B cell (primary cell): ENCODE data around the gene KLRC1. TPM values are rescaled to one million over a fixed set of nuclear protein-coding genes. Genes with fewer than 3 reads are reported as not detected.
"Not testable (repeated sequence)": the region's sequence is repeated elsewhere in the genome, so short reads cannot be mapped to it uniquely, and the experiment has no call there.

Source experiments
- ATAC-seq: fragments of 200-7000 bp; cut with Tn5 transposase; one replicate; pipeline ENCODE4 v1.10.0; 2021; ENCODE audit warnings: low read depth, mild to moderate bottlenecking, moderate number of reproducible peaks, moderate library complexity
- CTCF ChIA-PET: fragments of 350-600 bp; sonication (Branson Sonifier 250); formaldehyde crosslinking; loops from one replicate; lab custom pipeline; 2021; ENCODE audit warnings: antibody characterized with exemption, inconsistent platforms; lab: Charles Lee
- POLR2A ChIA-PET: fragments of 350-600 bp; sonication (Branson Sonifier 250); formaldehyde crosslinking; loops from one replicate; lab custom pipeline; 2021; ENCODE audit warnings: antibody characterized with exemption; lab: Charles Lee
- DNase-seq: peaks from one replicate; pipeline ENCODE4 v3.0.0; 2013
- H2AFZ ChIP-seq: 2 replicates; pipeline ENCODE4 v1.6.1; 2012; ENCODE audit warnings: mild to moderate bottlenecking, low read depth, low read length; ENCODE audit not compliant: insufficient read depth, poor library complexity, severe bottlenecking
- H3K27ac ChIP-seq, 2 donors: 1 replicate in 1 of 2; 2 replicates in 1 of 2; pipeline ENCODE4 v1.5.1; 2012 to 2013; ENCODE audit warnings: low read length in 2 of 2, mild to moderate bottlenecking in 2 of 2, moderate library complexity in 1 of 2
- H3K27me3 ChIP-seq, 4 experiments: fragments of 200-600 bp in 1 of 4; sonication (generic) in 1 of 4; replicated peaks in 1 of 4; 1 replicate in 2 of 4; 2 replicates in 2 of 4; pipeline versions ENCODE4 v1.6.1 to v1.7.0; 2013 to 2016; ENCODE audit warnings: low read length in 3 of 4, mild to moderate bottlenecking in 2 of 4, mixed read lengths in 1 of 4, moderate library complexity in 1 of 4; ENCODE audit not compliant: insufficient read depth in 4 of 4, control insufficient read depth in 3 of 4; ENCODE audit errors: control extremely low read depth in 1 of 4
- H3K36me3 ChIP-seq, 2 experiments: replicated peaks in 1 of 2; 1 replicate in 1 of 2; 2 replicates in 1 of 2; pipeline versions ENCODE4 v1.6.1 to v1.7.1; 2013; ENCODE audit warnings: low read length in 1 of 2; ENCODE audit not compliant: insufficient read depth in 2 of 2, control insufficient read depth in 1 of 2; ENCODE audit errors: control extremely low read depth in 1 of 2, extremely low read depth in 1 of 2
- H3K4me1 ChIP-seq, 2 donors: fragments of 200-600 bp in 1 of 2; sonication (generic) in 1 of 2; 1 replicate in 1 of 2; 2 replicates in 1 of 2; pipeline versions ENCODE4 v1.5.1 to v1.6.1; 2013 to 2017; ENCODE audit warnings: low read length in 2 of 2; ENCODE audit not compliant: control insufficient read depth in 2 of 2, insufficient read depth in 2 of 2
- H3K4me2 ChIP-seq: replicated peaks from 2 replicates; pipeline ENCODE3; 2012; ENCODE audit warnings: mild to moderate bottlenecking, low read depth, low read length; ENCODE audit not compliant: poor library complexity, severe bottlenecking
- H3K4me3 ChIP-seq, 5 experiments: fragments of 200-600 bp in 1 of 5; sonication (generic) in 1 of 5; 1 replicate in 3 of 5; 2 replicates in 2 of 5; pipeline versions ENCODE4 v1.5.1 to v1.7.0; 2011 to 2016; ENCODE audit warnings: low read length in 4 of 5, mild to moderate bottlenecking in 4 of 5, low read depth in 2 of 5, control low read depth in 1 of 5, moderate library complexity in 1 of 5; ENCODE audit not compliant: insufficient read depth in 1 of 5; ENCODE audit errors: control extremely low read depth in 1 of 5, extremely low read depth in 1 of 5
- H3K79me2 ChIP-seq: fragments of 200-600 bp; sonication (generic); one replicate; pipeline ENCODE4 v1.6.0; 2016; ENCODE audit warnings: low read length; ENCODE audit not compliant: control insufficient read depth, insufficient read depth
- H3K9ac ChIP-seq: fragments of 200-600 bp; sonication (generic); 2 replicates; pipeline ENCODE4 v1.6.1; 2017; ENCODE audit warnings: mild to moderate bottlenecking, low read length, moderate library complexity
- H3K9me3 ChIP-seq, 3 donors: one replicate each; pipeline versions ENCODE4 v1.6.1 to v1.7.1; 2013; ENCODE audit warnings: low read length in 2 of 3; ENCODE audit not compliant: control insufficient read depth in 2 of 3, insufficient read depth in 1 of 3; ENCODE audit errors: control extremely low read depth in 1 of 3
- H4K20me1 ChIP-seq: 2 replicates; pipeline ENCODE4 v1.6.0; 2012; ENCODE audit warnings: mild to moderate bottlenecking, low read length; ENCODE audit not compliant: insufficient read depth, control insufficient read depth, poor library complexity, severe bottlenecking
- H3K27ac Mint-ChIP-seq: one replicate; pipeline ENCODE4 v1.8.0; 2021; ENCODE audit warnings: mixed read lengths
- H3K27me3 Mint-ChIP-seq: one replicate; pipeline ENCODE4 v1.8.0; 2021; ENCODE audit warnings: mixed read lengths
- H3K4me1 Mint-ChIP-seq: one replicate; pipeline ENCODE4 v1.8.0; 2021; ENCODE audit warnings: mixed read lengths
- H3K4me3 Mint-ChIP-seq: one replicate; pipeline ENCODE4 v1.8.0; 2021; ENCODE audit warnings: mixed read lengths
- H3K9me3 Mint-ChIP-seq: one replicate; pipeline ENCODE4 v1.8.0; 2022; ENCODE audit warnings: mixed read lengths; ENCODE audit not compliant: insufficient read depth
- CTCF ChIP-seq: fragments of 200-600 bp; IDR thresholded peaks from one replicate; pipeline ENCODE4 v1.8.0; 2022; ENCODE audit warnings: antibody characterized with exemption, mild to moderate bottlenecking
- EZH2 ChIP-seq: IDR thresholded peaks from 2 replicates; pipeline ENCODE4 v1.6.1; 2012; ENCODE audit warnings: borderline replicate concordance, low read depth, mild to moderate bottlenecking, moderate library complexity, low read length; ENCODE audit not compliant: insufficient read depth, poor library complexity, severe bottlenecking
- WGBS: methylation state at CpG from one replicate; pipeline ENCODE4 v1.1.5; 2013; ENCODE audit warnings: missing lambda C conversion rate; ENCODE audit not compliant: insufficient coverage; 5-methylcytosine and 5-hydroxymethylcytosine counted together
- intact Hi-C: fragments of 100-400 bp; cut with micrococcal nuclease; formaldehyde crosslinking; loops from one replicate; pipeline ENCODE4 v1.10.0; 2022
- polyA plus RNA-seq: library from polyadenylated mRNA; depleted of rRNA; stranded (reverse); fragments of >200 nt; gene quantifications from 2 replicates; pipeline ENCODE4 v1.2.3, GENCODE V29; 2012
- total RNA-seq, 2 donors: library from RNA; stranded (reverse); fragments of 120-200 nt in 1 of 2; gene quantifications; 1 replicate in 1 of 2; 2 replicates in 1 of 2; pipeline versions ENCODE4 v1.2.3 to v1.2.4, GENCODE V29; 2013 to 2022

KLRC1 gene
- total and polyA plus RNA-seq, 2 donors (not counting 1 experiment from before 2014, with no cell fraction given) = not detected

GRCh38 chr12:10397296-10397695 is 55.9 kb downstream of the KLRC1 start:
- H3K4me3 ChIP-seq = no peak overlapping the region
- peak overlapping the region; percentile 28 for H3K4me2 ChIP-seq
- no peak overlapping the region for H2AFZ ChIP-seq
- WGBS = 40% methylated on average over 1 of the region's 2 CpGs
- ATAC-seq = no peak
- peaks cover 46 to 55% of the 10 kb centered on the region in 2 donors for H3K4me1 ChIP-seq
- H3K27ac Mint-ChIP-seq = no peak overlapping the region
- H3K9ac ChIP-seq = no peak overlapping the region
- CTCF ChIA-PET = interaction anchor here (0.5 kb wide), 1 partner anchor 370 kb away, joined by 3 read pairs; no protein-coding TSS in a partner anchor
- POLR2A ChIA-PET = no interaction called here
- no peak for DNase-seq
- intact Hi-C loops = no loop called here
- no peaks in the 10 kb centered on the region for H3K36me3 ChIP-seq
- H3K27me3 ChIP-seq = no peaks in the 10 kb centered on the region
- peaks cover 34% of the 10 kb centered on the region for H3K27me3 Mint-ChIP-seq
- peaks cover 0 to 3% (median 0%) of the 10 kb centered on the region in 3 donors for H3K9me3 ChIP-seq
- no peaks in the 10 kb centered on the region for H3K9me3 Mint-ChIP-seq
- H3K4me1 Mint-ChIP-seq = peaks cover 24% of the 10 kb centered on the region
- H3K4me3 Mint-ChIP-seq = no peak overlapping the region
- H3K79me2 ChIP-seq = no peaks in the 10 kb centered on the region
- H4K20me1 ChIP-seq = no peaks in the 10 kb centered on the region
- no peak for TF ChIP-seq EZH2
- no peak for TF ChIP-seq CTCF
- no peak overlapping the region for H3K27ac ChIP-seq

- H3K27ac Mint-ChIP-seq, POLR2A ChIA-PET, H2AFZ ChIP-seq, H3K9me3 Mint-ChIP-seq, H3K79me2 ChIP-seq, H3K9ac ChIP-seq, H3K4me3 ChIP-seq, H3K27me3 ChIP-seq, H4K20me1 ChIP-seq, H3K9me3 ChIP-seq, ATAC-seq, DNase-seq, intact Hi-C loops, H3K36me3 ChIP-seq, CTCF ChIA-PET, H3K4me3 Mint-ChIP-seq: not testable (repeated sequence)
- H3K27ac ChIP-seq = peak overlapping the region; percentile 79 to 99
- 86% methylated on average over 1 of the region's 15 CpGs for WGBS
- peaks cover 48 to 62% of the 10 kb centered on the region in 2 donors for H3K4me1 ChIP-seq
- peaks cover 27% of the 10 kb centered on the region for H3K27me3 Mint-ChIP-seq
- peaks cover 30% of the 10 kb centered on the region for H3K4me1 Mint-ChIP-seq
- H3K4me2 ChIP-seq = peak overlapping the region; percentile 47
These were observed 57.0 kb downstream of the KLRC1 start for GRCh38 chr12:10396176-10396575.

Other genes starting within 250 kb of the KLRC1 start
- gene GABARAPL1, start 240.5 kb downstream of the KLRC1 start, total RNA-seq = 11.9 and 12.0 TPM in 2 replicates
- gene GABARAPL1, start 240.5 kb downstream of the KLRC1 start, polyA plus RNA-seq = 4.5 and 28.1 TPM in 2 replicates
- gene KLRD1, start 145.5 kb downstream of the KLRC1 start, total RNA-seq = 0.32 and 0.92 TPM in 2 replicates
- 0.22 and 0.55 TPM in 2 replicates for gene KLRD1, start 145.5 kb downstream of the KLRC1 start, polyA plus RNA-seq
- gene KLRK1, start 63.3 kb downstream of the KLRC1 start, total RNA-seq = 0.84 and 0.97 TPM in 2 replicates
- 2.1 and 60.0 TPM in 2 replicates for gene KLRK1, start 63.3 kb downstream of the KLRC1 start, polyA plus RNA-seq
- gene KLRC4, start 43.6 kb downstream of the KLRC1 start, total RNA-seq = not detected in 2 replicates
- not detected in 2 replicates for gene KLRC4, start 43.6 kb downstream of the KLRC1 start, polyA plus RNA-seq
- gene KLRC3, start 32.8 kb downstream of the KLRC1 start, total RNA-seq = not detected in 2 replicates
- gene KLRC3, start 32.8 kb downstream of the KLRC1 start, polyA plus RNA-seq = not detected in 2 replicates
- 0.59 TPM in 1 of 2 replicates, not detected in the other for gene KLRC2, start 17.4 kb downstream of the KLRC1 start, total RNA-seq
- 0.21 and 0.25 TPM in 2 replicates for gene KLRC2, start 17.4 kb downstream of the KLRC1 start, polyA plus RNA-seq
- 0.54 and 0.73 TPM in 2 replicates for gene EIF2S3B, start 52.5 kb upstream of the KLRC1 start, total RNA-seq
- gene EIF2S3B, start 52.5 kb upstream of the KLRC1 start, polyA plus RNA-seq = 0.45 and 0.56 TPM in 2 replicates
- gene MAGOHB, start 160.2 kb upstream of the KLRC1 start, total RNA-seq = 16.0 and 19.1 TPM in 2 replicates
- gene MAGOHB, start 160.2 kb upstream of the KLRC1 start, polyA plus RNA-seq = 8.1 and 13.1 TPM in 2 replicates
- not detected in 2 replicates for gene STYK1, start 220.7 kb upstream of the KLRC1 start, total RNA-seq
- not detected in 2 replicates for gene STYK1, start 220.7 kb upstream of the KLRC1 start, polyA plus RNA-seq